A549 (cell line): ENCODE results near the gene LRRC4C.

Experiments
- CTCF ChIP-seq: fragments of >200 bp; sonication (Bioruptor Twin); formaldehyde crosslinking; IDR thresholded peaks from 3 replicates; pipeline ENCODE4 v1.5.1; 2016
- EP300 ChIP-seq, 2 experiments: fragments of >200 bp; sonication (Bioruptor Twin); formaldehyde crosslinking; IDR thresholded peaks; 2 replicates in 1 of 2; 3 replicates in 1 of 2; pipeline ENCODE4 v1.6.1; 2016 to 2017
- FOSL2 ChIP-seq, 2 experiments: fragments of 450-650 bp in 1 of 2; fragments of >200 bp in 1 of 2; sonication (Bioruptor Twin) in 1 of 2; formaldehyde crosslinking; IDR thresholded peaks; 2 replicates each; pipeline versions ENCODE4 v1.5.0 to v1.6.1; 2016 to 2020; ENCODE audit warnings: mild to moderate bottlenecking in 1 of 2, moderate library complexity in 1 of 2
- JUN ChIP-seq, 2 experiments: fragments of >200 bp; sonication (Bioruptor Twin); formaldehyde crosslinking; IDR thresholded peaks; 2 replicates in 1 of 2; 3 replicates in 1 of 2; pipeline ENCODE4 v1.6.1; 2016 to 2017
- KDM1A ChIP-seq: fragments of 200-600 bp; sonication (generic); IDR thresholded peaks from 2 replicates; pipeline ENCODE4 v1.6.1; 2016; ENCODE audit warnings: low read depth, mild to moderate bottlenecking
- KDM5A ChIP-seq: fragments of 200-600 bp; sonication (generic); IDR thresholded peaks from 2 replicates; pipeline ENCODE4 v1.6.1; 2016; ENCODE audit warnings: antibody characterized with exemption, mild to moderate bottlenecking
- POLR2A ChIP-seq: IDR thresholded peaks from 2 replicates; pipeline ENCODE4 v1.6.1; 2012; ENCODE audit warnings: mild to moderate bottlenecking, low read length
- REST ChIP-seq: fragments of 200-600 bp; sonication (generic); IDR thresholded peaks from 2 replicates; pipeline ENCODE4 v1.6.1; 2016; ENCODE audit warnings: antibody characterized with exemption, mild to moderate bottlenecking, moderate library complexity
- SREBF2 ChIP-seq: fragments of 450-650 bp; IDR thresholded peaks from 2 replicates; pipeline ENCODE4 v1.6.1; 2014; ENCODE audit warnings: mild to moderate bottlenecking, moderate library complexity
- USF2 ChIP-seq: fragments of 450-650 bp; IDR thresholded peaks from 2 replicates; pipeline ENCODE4 v1.6.1; 2014; ENCODE audit warnings: antibody characterized with exemption
- ZNF302 ChIP-seq: fragments of 250-450 bp; sonication (Bioruptor Pico); IDR thresholded peaks from 2 replicates; pipeline ENCODE4 v1.9.0; 2021; ENCODE audit warnings: inconsistent platforms, mild to moderate bottlenecking, moderate library complexity

DNA sequence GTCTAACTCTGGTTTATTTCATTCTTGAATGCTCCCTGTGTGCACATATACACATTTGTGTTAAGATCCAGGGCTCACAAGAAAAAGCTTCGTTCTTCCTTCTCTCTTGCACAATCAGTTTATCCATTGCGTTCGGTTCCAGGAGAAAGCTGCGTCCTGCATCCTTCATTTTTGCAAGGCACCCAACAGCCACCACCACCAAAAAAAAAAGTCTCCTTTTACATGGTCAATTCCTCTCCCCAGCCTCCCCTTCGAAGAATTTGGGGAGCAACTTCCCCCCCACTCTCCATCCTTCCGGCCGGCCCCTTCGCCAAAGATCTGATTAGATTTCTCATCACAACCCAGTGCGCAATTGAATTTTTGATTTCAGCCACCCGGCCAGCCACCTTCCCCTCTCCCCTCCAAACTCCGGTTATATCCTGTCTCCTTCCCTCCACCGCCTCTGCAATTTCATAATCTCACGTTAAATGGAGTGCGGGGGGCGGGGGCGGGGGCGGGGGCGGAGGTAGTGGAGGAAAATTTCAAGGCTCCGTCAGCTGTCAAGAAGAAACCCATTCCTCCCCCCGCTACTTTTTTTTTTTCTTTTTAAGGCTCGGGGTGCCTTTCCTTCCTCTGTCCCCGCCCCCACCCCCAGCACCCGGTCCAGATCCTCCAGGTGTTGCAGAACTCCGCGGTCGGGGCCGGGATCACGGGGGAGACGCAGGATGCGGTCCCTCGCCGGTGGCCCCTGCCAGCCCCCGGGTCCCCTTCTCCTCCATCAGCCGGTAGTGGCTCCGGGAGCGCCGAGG, 1166.5 kb downstream of the LRRC4C start:
- no peak for TF ChIP-seq FOSL2 (IDR thresholded peaks at IDR 0.05)
- no peak for TF ChIP-seq FOSL2 (CRISPR knock-in tag; IDR thresholded peaks at IDR 0.05)
- no peak for TF ChIP-seq CTCF
- TF ChIP-seq POLR2A, result no peak
- TF ChIP-seq REST, result no peak
- no peak for TF ChIP-seq ZNF302 (CRISPR knock-in tag)
- no peak for TF ChIP-seq USF2
- no peak for TF ChIP-seq EP300 (IDR thresholded peaks at IDR 0.05)
- no peak for TF ChIP-seq JUN (IDR thresholded peaks at IDR 0.05)
- TF ChIP-seq KDM1A, result no peak
- TF ChIP-seq KDM5A, result no peak
- TF ChIP-seq SREBF2, result no peak
